ENCODE measurements around the gene RABL3. TPM values are rescaled to one million over a fixed set of nuclear protein-coding genes. Genes with fewer than 3 reads are reported as not detected.

RABL3 gene
- total RNA-seq, 1 donor from 2014 or later = 25.0 TPM

DNA sequence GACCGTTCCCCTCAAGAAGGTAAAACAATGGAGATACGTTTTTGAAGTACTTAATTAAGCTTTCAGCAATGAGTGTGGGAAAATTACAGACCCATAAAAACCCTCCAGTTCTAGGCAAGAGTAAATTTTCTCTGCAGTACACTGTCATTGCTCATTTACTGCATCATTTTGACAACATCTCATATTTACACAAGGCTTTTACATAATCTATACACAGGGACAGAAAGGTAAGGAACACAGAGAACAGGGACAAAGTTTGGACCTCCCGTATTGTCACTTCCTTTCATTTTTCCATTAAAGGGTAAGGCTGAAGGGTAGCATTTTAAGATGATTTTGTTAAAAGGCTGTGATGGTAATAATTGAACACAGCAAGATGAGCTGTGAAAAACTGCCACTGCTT, 52.9 kb downstream of the RABL3 start:
- no peak for TF ChIP-seq EZH2 (IDR thresholded peaks at IDR 0.05)
- no peak for TF ChIP-seq EZH2phosphoT487 (IDR thresholded peaks at IDR 0.05)
- TF ChIP-seq, protein P1, sequence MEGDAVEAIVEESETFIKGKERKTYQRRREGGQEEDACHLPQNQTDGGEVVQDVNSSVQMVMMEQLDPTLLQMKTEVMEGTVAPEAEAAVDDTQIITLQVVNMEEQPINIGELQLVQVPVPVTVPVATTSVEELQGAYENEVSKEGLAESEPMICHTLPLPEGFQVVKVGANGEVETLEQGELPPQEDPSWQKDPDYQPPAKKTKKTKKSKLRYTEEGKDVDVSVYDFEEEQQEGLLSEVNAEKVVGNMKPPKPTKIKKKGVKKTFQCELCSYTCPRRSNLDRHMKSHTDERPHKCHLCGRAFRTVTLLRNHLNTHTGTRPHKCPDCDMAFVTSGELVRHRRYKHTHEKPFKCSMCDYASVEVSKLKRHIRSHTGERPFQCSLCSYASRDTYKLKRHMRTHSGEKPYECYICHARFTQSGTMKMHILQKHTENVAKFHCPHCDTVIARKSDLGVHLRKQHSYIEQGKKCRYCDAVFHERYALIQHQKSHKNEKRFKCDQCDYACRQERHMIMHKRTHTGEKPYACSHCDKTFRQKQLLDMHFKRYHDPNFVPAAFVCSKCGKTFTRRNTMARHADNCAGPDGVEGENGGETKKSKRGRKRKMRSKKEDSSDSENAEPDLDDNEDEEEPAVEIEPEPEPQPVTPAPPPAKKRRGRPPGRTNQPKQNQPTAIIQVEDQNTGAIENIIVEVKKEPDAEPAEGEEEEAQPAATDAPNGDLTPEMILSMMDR (IDR thresholded peaks at IDR 0.05) = no peak
- Histone ChIP-seq H3K36me3 (no peaks in the 10 kb centered on the region), H3K27me3 (no peaks in the 10 kb centered on the region), H3K79me2 (ENCODE audit: low read depth) (no peaks in the 10 kb centered on the region), H3K9ac (no peak overlapping the region), H3F3A (ENCODE audit: low read depth) (no peaks in the 10 kb centered on the region), H3K27ac (no peak overlapping the region), H2AFZ (replicated peaks) (no peak overlapping the region), H4K20me1 (ENCODE audit: low read depth) (no peaks in the 10 kb centered on the region), H3K4me3 (no peak overlapping the region), H3K9me3 (ENCODE audit: low read depth) (no peaks in the 10 kb centered on the region), H3K4me2 (no peak overlapping the region), H3K4me1 (no peaks in the 10 kb centered on the region)
- no peak for DNase-seq (ENCODE audit: low spot score)
- Mint-ChIP-seq H3K9me3 (no peaks in the 10 kb centered on the region), H3K27ac (no peak overlapping the region), H3K4me1 (peaks cover 4% of the 10 kb centered on the region), H3K4me3 (no peak overlapping the region), H3K36me3 (peaks cover 4% of the 10 kb centered on the region), H3K27me3 (ENCODE audit: insufficient read depth, low read depth) (no peaks in the 10 kb centered on the region)

GRCh38 chr3:120688121-120688520, 54.2 kb downstream of the RABL3 start:
- Mint-ChIP-seq H3K4me1 (no peaks in the 10 kb centered on the region), H3K27ac (no peak overlapping the region), H3K4me3 (no peak overlapping the region), H3K9me3 (no peaks in the 10 kb centered on the region), H3K27me3 (ENCODE audit: insufficient read depth, low read depth) (no peaks in the 10 kb centered on the region), H3K36me3 (peaks cover 4% of the 10 kb centered on the region)
- no peaks in the 10 kb centered on the region for H4K20me1 ChIP-seq (ENCODE audit: low read depth)
- no peaks in the 10 kb centered on the region for H3K79me2 ChIP-seq (ENCODE audit: low read depth)
- H3K9me3 ChIP-seq (ENCODE audit: low read depth) = no peaks in the 10 kb centered on the region
- H3K9ac ChIP-seq = no peak overlapping the region
- H3K27ac ChIP-seq = no peak overlapping the region
- TF ChIP-seq, protein P1 (IDR thresholded peaks at IDR 0.05) = no peak
- H3F3A ChIP-seq (ENCODE audit: low read depth) = no peaks in the 10 kb centered on the region
- H3K27me3 ChIP-seq = no peaks in the 10 kb centered on the region
- no peaks in the 10 kb centered on the region for H3K36me3 ChIP-seq
- no peak overlapping the region for H3K4me3 ChIP-seq
- H3K4me2 ChIP-seq = no peak overlapping the region
- H3K4me1 ChIP-seq = no peaks in the 10 kb centered on the region
- H2AFZ ChIP-seq (replicated peaks) = no peak overlapping the region
- no peak for DNase-seq (ENCODE audit: low spot score)

GRCh38 chr3:120685411-120685810, 56.9 kb downstream of the RABL3 start:
- no peak for DNase-seq (ENCODE audit: low spot score)
- Mint-ChIP-seq H3K27me3 (ENCODE audit: insufficient read depth, low read depth) (peaks cover 2% of the 10 kb centered on the region), H3K9me3 (no peaks in the 10 kb centered on the region), H3K4me1 (peaks cover 23% of the 10 kb centered on the region), H3K4me3 (no peak overlapping the region), H3K27ac (no peak overlapping the region), H3K36me3 (no peaks in the 10 kb centered on the region)
- Histone ChIP-seq H3K4me3 (no peak overlapping the region), H3F3A (ENCODE audit: low read depth) (no peaks in the 10 kb centered on the region), H2AFZ (replicated peaks) (no peak overlapping the region), H3K27ac (no peak overlapping the region), H3K4me1 (peaks cover 19% of the 10 kb centered on the region), H3K27me3 (no peaks in the 10 kb centered on the region), H3K9ac (no peak overlapping the region), H4K20me1 (ENCODE audit: low read depth) (no peaks in the 10 kb centered on the region), H3K36me3 (no peaks in the 10 kb centered on the region), H3K4me2 (no peak overlapping the region), H3K79me2 (ENCODE audit: low read depth) (no peaks in the 10 kb centered on the region), H3K9me3 (ENCODE audit: low read depth) (no peaks in the 10 kb centered on the region)
- TF ChIP-seq EZH2 (IDR thresholded peaks at IDR 0.05) (no peak), EZH2phosphoT487 (IDR thresholded peaks at IDR 0.05) (no peak)
- TF ChIP-seq, protein P1 (IDR thresholded peaks at IDR 0.05) = no peak

DNA sequence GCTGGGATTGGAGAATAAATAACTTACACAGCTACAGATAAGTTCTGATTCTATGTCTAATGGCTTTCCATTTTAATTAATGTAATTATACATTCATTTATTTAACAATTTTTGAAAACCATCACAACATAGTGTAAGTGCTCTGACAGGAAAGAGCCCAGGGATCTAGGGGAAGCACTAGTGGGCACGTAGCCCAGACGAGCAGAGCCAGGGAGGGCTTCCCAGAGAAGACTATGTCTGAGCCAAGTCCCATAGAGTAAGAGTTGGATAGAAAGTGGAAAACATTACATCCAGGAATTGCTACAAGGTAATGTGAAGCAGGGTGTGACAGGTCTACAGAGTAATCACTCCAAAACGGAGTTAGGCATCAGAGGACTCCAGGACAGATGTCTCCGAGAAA, 57.4 kb downstream of the RABL3 start:
- DNase-seq (ENCODE audit: low spot score) = no peak
- Histone ChIP-seq H4K20me1 (ENCODE audit: low read depth) (no peaks in the 10 kb centered on the region), H3K4me2 (no peak overlapping the region), H3K36me3 (no peaks in the 10 kb centered on the region), H3F3A (ENCODE audit: low read depth) (no peaks in the 10 kb centered on the region), H3K9ac (no peak overlapping the region), H3K27me3 (no peaks in the 10 kb centered on the region), H3K4me1 (peaks cover 24% of the 10 kb centered on the region), H3K27ac (no peak overlapping the region), H3K4me3 (no peak overlapping the region), H3K9me3 (ENCODE audit: low read depth) (no peaks in the 10 kb centered on the region), H2AFZ (replicated peaks) (no peak overlapping the region), H3K79me2 (ENCODE audit: low read depth) (no peaks in the 10 kb centered on the region)
- H3K4me3 Mint-ChIP-seq = no peak overlapping the region
- peaks cover 2% of the 10 kb centered on the region for H3K27me3 Mint-ChIP-seq (ENCODE audit: insufficient read depth, low read depth)
- no peak for TF ChIP-seq EZH2 (IDR thresholded peaks at IDR 0.05)
- peaks cover 27% of the 10 kb centered on the region for H3K4me1 Mint-ChIP-seq
- H3K36me3 Mint-ChIP-seq = no peaks in the 10 kb centered on the region
- no peaks in the 10 kb centered on the region for H3K9me3 Mint-ChIP-seq
- no peak overlapping the region for H3K27ac Mint-ChIP-seq

Measured in neural progenitor cell (in vitro differentiated cells).